Measurements from ENCODE around the gene TP53BP1.

Gene TP53BP1

GRCh38 chr15:43420435-43420834 lies 72.5 kb downstream of the TP53BP1 start:
- no peak for TF ChIP-seq ZFX (IDR thresholded peaks at IDR 0.05)
- no peak for TF ChIP-seq CTCF (conservative IDR thresholded peaks at IDR 0.05)
- no peak overlapping the region for H3K27ac ChIP-seq

GRCh38 chr15:43414196-43414595 lies 78.8 kb downstream of the TP53BP1 start:
- H3K27ac ChIP-seq: no peak overlapping the region
- TF ChIP-seq ZFX (IDR thresholded peaks at IDR 0.05): no peak
- TF ChIP-seq CTCF (conservative IDR thresholded peaks at IDR 0.05): no peak

GRCh38 chr15:43412096-43412495 lies 80.9 kb downstream of the TP53BP1 start:
- no peak overlapping the region; the same call in 1 of the 2 replicates for H3K27ac ChIP-seq
- TF ChIP-seq CTCF (conservative IDR thresholded peaks at IDR 0.05): no peak
- TF ChIP-seq ZFX (IDR thresholded peaks at IDR 0.05): no peak

GRCh38 chr15:43410572-43411214 lies 82.3 kb downstream of the TP53BP1 start:
- TF ChIP-seq ZFX (IDR thresholded peaks at IDR 0.05): no peak
- no peak for TF ChIP-seq CTCF (conservative IDR thresholded peaks at IDR 0.05)
- H3K27ac ChIP-seq: no peak overlapping the region

GRCh38 chr15:43408789-43409188 lies 84.2 kb downstream of the TP53BP1 start:
- no peak overlapping the region for H3K27ac ChIP-seq
- TF ChIP-seq ZFX (IDR thresholded peaks at IDR 0.05): no peak
- TF ChIP-seq CTCF (conservative IDR thresholded peaks at IDR 0.05): no peak

GRCh38 chr15:43406808-43407207 lies 86.1 kb downstream of the TP53BP1 start:
- H3K27ac ChIP-seq: no peak overlapping the region
- no peak for TF ChIP-seq CTCF (conservative IDR thresholded peaks at IDR 0.05)
- TF ChIP-seq ZFX (IDR thresholded peaks at IDR 0.05): no peak

- H3K27ac ChIP-seq: no peak overlapping the region
- no peak for TF ChIP-seq CTCF (conservative IDR thresholded peaks at IDR 0.05)
- no peak for TF ChIP-seq ZFX (IDR thresholded peaks at IDR 0.05)
These were observed 86.8 kb downstream of the TP53BP1 start for GRCh38 chr15:43406189-43406588.
